A172 (cell line): ENCODE results near the gene EVX2. TPM values are rescaled to one million over a fixed set of nuclear protein-coding genes. Genes with fewer than 3 reads are reported as not detected.

Experiments used
- DNase-seq: peaks from one replicate; pipeline ENCODE4 v3.0.0-alpha.2; 2015; ENCODE audit warnings: low spot score
- total RNA-seq: library from RNA; depleted of rRNA; stranded (reverse); fragments of >200 nt; shearing (Covaris generic); gene quantifications from 2 replicates; pipeline ENCODE4 v1.2.3, GENCODE V29; 2014

Gene EVX2
- total RNA-seq, 1 experiment from 2014 or later: not detected

DNA sequence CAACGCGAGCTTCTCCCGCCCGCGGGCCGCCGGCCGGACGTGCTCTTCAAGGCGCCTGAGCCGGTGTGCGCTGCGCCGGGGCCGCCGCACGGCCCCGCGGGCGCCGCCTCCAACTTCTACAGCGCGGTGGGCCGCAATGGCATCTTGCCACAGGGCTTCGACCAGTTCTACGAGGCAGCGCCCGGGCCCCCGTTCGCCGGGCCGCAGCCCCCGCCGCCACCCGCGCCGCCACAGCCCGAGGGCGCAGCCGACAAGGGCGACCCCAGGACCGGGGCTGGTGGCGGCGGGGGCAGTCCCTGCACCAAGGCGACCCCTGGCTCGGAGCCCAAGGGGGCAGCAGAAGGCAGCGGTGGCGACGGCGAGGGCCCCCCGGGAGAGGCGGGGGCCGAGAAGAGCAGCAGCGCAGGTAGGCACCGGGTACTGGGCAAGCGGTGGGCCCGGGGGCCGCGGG, 24.0 kb upstream of the EVX2 start:
- no peak for DNase-seq

GRCh38 chr2:176106581-176107539, 23.1 kb upstream of the EVX2 start, which contains the start of gene HOXD11:
TSS of gene HOXD11 (plus strand) at chr2:176107280. CDS start at chr2:176107356, 76 bp downstream.
- DNase-seq: peak; percentile 76

GRCh38 chr2:176105730-176106580, 22.2 kb upstream of the EVX2 start:
- peak; percentile 30 for DNase-seq

DNA sequence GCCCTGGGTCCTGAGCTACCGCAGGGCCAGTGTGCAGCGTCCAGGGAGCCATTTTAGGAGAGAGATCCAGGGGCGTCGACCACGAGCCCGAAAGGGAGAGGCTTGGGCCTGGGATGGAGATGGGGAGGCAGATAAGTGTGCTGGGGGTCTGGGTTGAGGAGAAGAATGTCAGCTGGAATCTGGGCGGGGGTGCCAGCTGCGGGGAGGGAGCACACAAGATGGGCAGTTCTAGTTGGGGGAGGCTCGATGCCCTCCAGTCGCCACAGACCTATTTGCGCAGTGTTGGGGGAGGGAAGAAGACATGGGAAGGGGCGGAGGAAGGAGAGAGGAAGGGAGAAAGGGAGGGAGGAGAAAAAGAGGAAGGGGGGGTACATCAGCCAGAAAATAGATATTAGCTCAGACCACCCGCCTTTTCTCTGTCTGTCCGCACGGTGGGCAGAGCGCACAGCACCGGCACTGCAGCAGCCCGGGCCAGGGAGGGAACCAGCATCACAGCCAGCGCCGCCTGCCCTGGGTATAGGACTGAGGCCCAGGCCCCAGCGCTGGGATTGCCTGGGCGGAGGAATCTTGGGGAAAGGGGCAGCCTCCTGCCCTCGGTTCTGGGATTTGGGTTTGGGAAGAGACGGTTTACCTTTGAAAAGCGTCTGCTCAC, 21.4 kb upstream of the EVX2 start:
- peak; percentile 70 for DNase-seq

GRCh38 chr2:176104316-176105077, 20.7 kb upstream of the EVX2 start:
- peak; percentile 98 for DNase-seq

GRCh38 chr2:176103742-176104315, 20.1 kb upstream of the EVX2 start:
- no peak for DNase-seq

GRCh38 chr2:176103194-176103593, 19.4 kb upstream of the EVX2 start:
- no peak for DNase-seq

DNA sequence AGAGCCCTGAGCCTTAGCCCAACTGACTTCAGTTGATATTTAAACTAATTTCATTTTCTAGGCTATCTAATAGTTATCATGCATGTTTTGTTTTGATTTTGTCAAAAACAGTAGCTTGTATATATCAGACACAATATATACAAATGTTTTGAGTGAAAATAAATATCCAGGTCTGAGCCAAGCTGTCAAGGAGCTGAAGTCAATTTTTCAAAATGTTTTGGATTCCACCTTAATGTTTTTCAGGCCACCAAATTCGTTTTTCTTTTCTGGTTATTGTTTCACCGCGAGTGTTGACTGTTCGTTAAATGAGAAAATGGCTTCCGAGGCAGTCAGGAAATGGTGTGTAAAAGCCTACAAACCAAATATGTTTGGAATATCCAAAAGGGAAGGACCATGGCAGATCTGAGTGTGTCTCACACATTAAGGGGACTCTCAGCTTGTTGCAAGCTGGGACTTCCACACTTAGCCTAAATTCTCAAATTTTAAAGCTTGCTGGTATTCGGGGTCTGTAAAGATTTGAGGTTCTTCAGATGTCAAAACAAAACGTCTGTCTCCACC, 18.6 kb upstream of the EVX2 start:
- no peak for DNase-seq

GRCh38 chr2:176101842-176102241, 18.1 kb upstream of the EVX2 start:
- DNase-seq: no peak

- no peak for DNase-seq
These were observed 17.6 kb upstream of the EVX2 start for GRCh38 chr2:176101216-176101830.

- DNase-seq: no peak
These were observed 16.9 kb upstream of the EVX2 start for GRCh38 chr2:176100547-176101140.

DNA sequence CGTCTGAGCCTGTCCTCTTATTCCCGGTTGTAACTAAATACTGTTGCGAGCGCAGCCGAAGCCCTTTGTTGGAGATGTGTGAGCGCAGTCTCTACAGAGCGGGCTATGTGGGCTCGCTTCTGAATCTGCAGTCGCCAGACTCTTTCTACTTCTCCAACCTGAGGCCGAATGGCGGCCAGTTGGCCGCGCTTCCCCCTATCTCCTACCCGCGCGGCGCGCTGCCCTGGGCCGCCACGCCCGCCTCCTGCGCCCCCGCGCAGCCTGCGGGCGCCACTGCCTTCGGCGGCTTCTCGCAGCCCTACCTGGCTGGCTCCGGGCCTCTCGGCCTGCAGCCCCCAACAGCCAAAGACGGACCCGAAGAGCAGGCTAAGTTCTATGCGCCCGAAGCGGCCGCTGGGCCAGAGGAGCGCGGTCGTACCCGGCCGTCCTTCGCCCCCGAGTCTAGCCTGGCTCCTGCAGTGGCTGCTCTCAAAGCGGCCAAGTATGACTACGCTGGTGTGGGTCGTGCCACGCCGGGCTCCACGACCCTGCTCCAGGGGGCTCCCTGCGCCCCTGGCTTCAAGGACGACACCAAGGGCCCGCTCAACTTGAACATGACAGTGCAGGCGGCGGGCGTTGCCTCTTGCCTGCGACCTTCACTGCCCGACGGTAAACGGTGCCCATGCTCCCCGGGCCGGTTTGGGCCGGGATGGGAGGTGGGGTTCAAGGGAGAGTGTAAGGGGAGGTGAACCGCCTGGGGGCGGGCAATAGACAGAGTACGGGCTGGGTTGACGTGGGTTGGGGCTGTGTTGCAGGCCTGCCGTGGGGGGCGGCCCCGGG, 16.2 kb upstream of the EVX2 start, which contains the start of gene HOXD12:
HOXD12 (plus strand) TSS at position 68 of the 819 bp plus-strand sequence; CDS start at position 75, 7 bp downstream.
- DNase-seq: no peak

DNA sequence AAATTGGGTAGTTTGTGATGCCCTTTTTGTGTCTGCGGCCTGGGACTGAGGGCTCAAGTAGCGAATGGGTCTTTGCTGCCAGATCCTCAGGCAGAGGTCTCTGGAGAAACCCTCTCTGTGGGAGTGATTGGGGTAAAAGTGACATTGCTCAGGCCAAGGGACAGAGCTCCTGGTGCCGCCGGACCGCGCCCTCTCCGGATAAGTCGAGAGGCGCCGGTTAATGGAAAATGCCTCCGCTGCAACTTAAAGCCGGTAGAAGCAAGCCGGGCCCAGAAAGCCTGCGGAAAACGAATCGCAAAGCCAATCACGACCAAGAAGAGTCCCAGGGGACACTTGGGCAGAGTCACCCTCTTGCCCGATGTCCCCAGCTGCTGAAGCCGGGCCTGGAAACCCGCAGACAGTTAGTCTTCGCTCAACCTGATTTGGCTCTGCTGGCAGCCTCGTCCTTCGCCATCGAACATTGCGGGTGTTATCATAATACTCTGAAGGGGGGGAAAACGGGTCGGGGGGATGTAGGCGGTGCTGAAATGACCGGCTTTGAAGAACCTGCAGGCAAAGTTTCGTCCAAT, 15.5 kb upstream of the EVX2 start:
- DNase-seq: no peak

DNA sequence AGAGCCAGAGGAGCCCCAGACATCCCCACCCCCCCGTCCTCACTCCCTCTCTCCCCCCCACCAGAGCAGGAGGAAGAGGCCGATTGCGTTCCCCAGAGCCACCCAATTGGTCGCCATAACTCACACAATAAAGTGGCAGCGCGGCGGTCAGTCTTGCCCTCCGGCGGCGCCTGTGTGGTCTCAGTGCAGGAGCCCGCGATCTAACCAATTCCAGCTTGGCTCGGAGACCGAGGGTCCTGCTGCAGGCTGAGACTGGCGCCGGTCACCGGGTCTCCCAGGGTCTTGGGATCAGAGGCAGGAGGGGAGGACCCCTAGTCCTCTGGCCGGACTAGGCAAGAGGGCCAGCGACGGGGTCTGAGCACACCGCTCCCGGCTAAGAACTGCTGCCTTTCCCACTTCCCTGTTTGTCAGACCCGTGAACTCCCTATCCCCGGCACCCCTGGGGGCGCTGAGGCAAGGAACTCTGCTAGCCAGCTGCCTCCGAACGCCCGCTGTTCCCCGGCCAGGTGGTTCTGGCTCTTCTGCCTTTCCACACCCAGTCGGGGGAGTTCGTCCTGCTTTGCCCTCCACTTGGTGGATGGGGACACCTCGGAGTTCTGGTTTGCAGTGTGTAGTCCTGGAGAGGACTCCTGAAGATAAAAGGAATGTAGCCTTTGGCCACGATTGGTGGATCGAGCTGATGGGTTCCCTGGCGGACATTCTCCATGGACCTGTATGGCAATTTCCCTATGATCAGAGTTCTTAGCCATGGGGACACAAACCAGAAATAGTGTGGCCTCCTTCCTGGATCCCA, 14.8 kb upstream of the EVX2 start:
- no peak for DNase-seq

GRCh38 chr2:176097820-176098365, 14.1 kb upstream of the EVX2 start:
- no peak for DNase-seq

DNA sequence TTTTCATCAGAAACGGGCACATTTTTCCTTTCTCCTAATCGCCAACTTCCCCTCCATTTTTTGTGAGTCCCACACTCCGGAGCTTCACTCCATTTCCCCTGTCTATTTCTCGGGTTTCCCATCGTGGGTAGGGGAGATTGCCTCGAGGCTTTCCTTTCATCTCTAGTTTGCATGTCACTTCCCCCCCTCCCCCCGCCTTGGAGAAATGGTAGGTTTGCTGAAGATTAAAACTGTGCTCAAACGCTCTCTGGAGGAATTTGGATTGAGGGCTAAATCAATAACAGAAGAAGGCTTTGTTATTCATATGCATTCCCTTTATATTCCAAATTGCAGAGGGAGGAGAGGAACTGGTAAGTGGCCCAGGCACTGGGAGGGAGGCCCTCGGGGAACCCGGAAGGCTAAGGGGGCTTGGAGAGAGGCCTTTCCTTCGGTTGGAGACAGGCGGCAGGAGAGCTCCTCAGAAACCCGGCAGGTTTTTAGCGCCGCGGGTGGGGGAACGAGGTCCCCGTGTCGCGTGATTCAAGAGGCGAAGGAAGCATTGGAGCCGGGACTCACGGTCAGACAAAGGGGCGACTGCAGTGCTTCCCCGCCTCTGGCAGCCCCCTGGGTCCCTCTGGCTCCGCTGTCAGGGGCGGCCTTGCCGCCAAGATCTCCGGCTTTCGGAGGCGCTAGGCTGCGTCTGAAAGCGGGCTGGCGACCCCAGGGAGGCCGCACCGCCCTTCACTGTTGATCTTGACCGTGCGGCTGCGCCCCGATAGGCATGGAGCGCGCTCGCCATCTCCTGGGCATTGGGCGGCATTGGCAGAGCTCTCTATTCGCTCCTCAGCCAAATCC, 13.4 kb upstream of the EVX2 start:
- DNase-seq: peak; percentile 83
